DOHH2 (cell line): ENCODE measurements around the gene USP9X.

ENCODE experiments used
- CTCF ChIP-seq: fragments of 200-600 bp; sonication (generic); IDR thresholded peaks from one replicate; pipeline ENCODE4 v1.5.1; 2014; ENCODE audit warnings: antibody characterized with exemption, mild to moderate bottlenecking, low read depth, low read length; ENCODE audit not compliant: poor library complexity, severe bottlenecking
- EZH2phosphoT487 ChIP-seq: fragments of 200-600 bp; sonication (generic); IDR thresholded peaks from 2 replicates; pipeline ENCODE4 v1.6.1; 2017; ENCODE audit warnings: borderline replicate concordance, mild to moderate bottlenecking, antibody characterized with exemption, low read length, moderate library complexity, mixed read lengths

- TF ChIP-seq CTCF (no peak), EZH2phosphoT487 (no peak)
Observed at GRCh38 chrX:41116948-41117347, 31.7 kb downstream of the USP9X start.
